Endothelial cell of umbilical vein (primary cell): Measurements from ENCODE around the gene LBR. TPM values are rescaled to one million over a fixed set of nuclear protein-coding genes. Genes with fewer than 3 reads are reported as not detected.

Source experiments
- BruUV-seq: library from RNA; stranded (reverse); fragments of 400-500 nt; replicated peaks from 2 replicates; lab custom pipeline; 2021; lab: Mats Ljungman, UMichigan
- CTCF ChIA-PET: fragments of 300-600, 350-600 bp; sonication (Branson Sonifier 250); formaldehyde crosslinking; loops from one replicate; lab custom pipeline; 2021; ENCODE audit warnings: antibody characterized with exemption, inconsistent platforms; lab: Charles Lee
- POLR2A ChIA-PET: fragments of 300-600, 350-600 bp; sonication (Branson Sonifier 250); formaldehyde crosslinking; loops from one replicate; lab custom pipeline; 2021; ENCODE audit warnings: antibody characterized with exemption, inconsistent platforms; lab: Charles Lee
- DNase-seq: peaks from one replicate; pipeline ENCODE4 v3.0.0-alpha.2; 2011; ENCODE audit warnings: low read depth, low spot score
- FAIRE-seq: peaks from 2 replicates; lab custom pipeline; 2011; peaks lifted over from hg19 to GRCh38; lab: Jason Lieb, UNC
- H2AFZ ChIP-seq: 2 replicates; pipeline ENCODE4 v1.6.0; 2012; ENCODE audit warnings: low read depth, low read length, control low read depth, inconsistent platforms
- H3K27ac ChIP-seq: 2 replicates; pipeline ENCODE4 v1.5.1; 2011; ENCODE audit warnings: low read depth, mild to moderate bottlenecking, control low read depth, low read length, moderate library complexity; ENCODE audit not compliant: insufficient read depth
- H3K27me3 ChIP-seq, 2 experiments: 2 replicates each; pipeline versions ENCODE4 v1.6.0 to v1.6.1; 2011; ENCODE audit warnings: low read length in 2 of 2, mixed read lengths in 1 of 2; ENCODE audit not compliant: control insufficient read depth in 2 of 2, insufficient read depth in 2 of 2
- H3K36me3 ChIP-seq, 2 experiments: 2 replicates in 1 of 2; 3 replicates in 1 of 2; pipeline ENCODE4 v1.5.1; 2011; ENCODE audit warnings: low read length in 2 of 2, mild to moderate bottlenecking in 1 of 2, moderate library complexity in 1 of 2; ENCODE audit not compliant: control insufficient read depth in 2 of 2, insufficient read depth in 2 of 2; ENCODE audit errors: extremely low read depth in 1 of 2
- H3K4me1 ChIP-seq: 3 replicates; pipeline ENCODE4 v1.5.1; 2011; ENCODE audit warnings: mild to moderate bottlenecking, low read length; ENCODE audit not compliant: control insufficient read depth, insufficient read depth; ENCODE audit errors: extremely low read depth
- H3K4me2 ChIP-seq: 2 replicates; pipeline ENCODE4 v1.6.1; 2011; ENCODE audit warnings: low read length, control low read depth, mixed read lengths; ENCODE audit not compliant: insufficient read depth
- H3K4me3 ChIP-seq, 3 experiments: fragments of 200-600 bp in 1 of 3; sonication (generic), shearing (Covaris generic) in 1 of 3; replicated peaks in 1 of 3; 2 replicates each; pipeline ENCODE4 v1.5.1; 2011 to 2016; ENCODE audit warnings: control low read depth in 3 of 3, low read length in 3 of 3, mild to moderate bottlenecking in 2 of 3, inconsistent platforms in 1 of 3, low read depth in 1 of 3, moderate library complexity in 1 of 3; ENCODE audit not compliant: insufficient read depth in 1 of 3
- H3K79me2 ChIP-seq: 2 replicates; pipeline ENCODE4 v1.6.0; 2012; ENCODE audit warnings: low read length, inconsistent platforms; ENCODE audit not compliant: control insufficient read depth, insufficient read depth
- H3K9ac ChIP-seq: replicated peaks from 2 replicates; pipeline ENCODE3; 2011; ENCODE audit warnings: low read length, control low read depth; ENCODE audit not compliant: insufficient read depth; ENCODE audit errors: extremely low read depth
- H3K9me1 ChIP-seq: replicated peaks from 3 replicates; pipeline ENCODE4 v1.6.0; 2011; ENCODE audit warnings: mild to moderate bottlenecking, low read length; ENCODE audit not compliant: control insufficient read depth, insufficient read depth; ENCODE audit errors: extremely low read depth
- H3K9me3 ChIP-seq: replicated peaks from 2 replicates; pipeline ENCODE4 v1.5.1; 2012; ENCODE audit warnings: low read length, inconsistent platforms; ENCODE audit not compliant: control insufficient read depth, insufficient read depth
- H4K20me1 ChIP-seq: replicated peaks from 2 replicates; pipeline ENCODE3; 2011; ENCODE audit warnings: mild to moderate bottlenecking, low read length; ENCODE audit not compliant: control insufficient read depth, insufficient read depth; ENCODE audit errors: extremely low read depth
- EZH2 ChIP-seq: IDR thresholded peaks from 2 replicates; pipeline ENCODE4 v1.6.1; 2012; ENCODE audit warnings: borderline replicate concordance, low read depth, mild to moderate bottlenecking, moderate library complexity, low read length, inconsistent platforms; ENCODE audit not compliant: severe bottlenecking
- FOS ChIP-seq: IDR thresholded peaks from 2 replicates; pipeline ENCODE4 v1.6.1; 2011; ENCODE audit warnings: mild to moderate bottlenecking, low read length, moderate library complexity, borderline replicate concordance; ENCODE audit not compliant: insufficient read depth
- GATA2 ChIP-seq: IDR thresholded peaks from 2 replicates; pipeline ENCODE4 v1.7.0; 2011; ENCODE audit warnings: low read depth, mild to moderate bottlenecking, moderate library complexity, mixed read lengths, low read length; ENCODE audit not compliant: insufficient read length, insufficient read depth
- JUN ChIP-seq: IDR thresholded peaks from 2 replicates; pipeline ENCODE4 v1.6.1; 2011; ENCODE audit warnings: borderline replicate concordance, low read depth; ENCODE audit not compliant: insufficient read length, insufficient read depth
- MYC ChIP-seq: IDR thresholded peaks from one replicate; pipeline ENCODE4 v1.6.1; 2011; ENCODE audit warnings: mild to moderate bottlenecking, low read depth, low read length
- POLR2A ChIP-seq: IDR thresholded peaks from 2 replicates; pipeline ENCODE4 v1.6.1; 2012; ENCODE audit warnings: low read depth, mild to moderate bottlenecking, control low read depth, low read length
- POLR2AphosphoS5 ChIP-seq: IDR thresholded peaks from 2 replicates; pipeline ENCODE4 v1.6.1; 2012; ENCODE audit warnings: low read depth, mild to moderate bottlenecking, control low read depth, low read length, moderate library complexity; ENCODE audit not compliant: insufficient read depth
- dilution Hi-C: fragments of 300-500 bp; cut with MboI; formaldehyde crosslinking; loops from one replicate; pipeline ENCODE4 v1.15.0; 2019; ENCODE audit warnings: low sequenced_read_pairs; ENCODE audit not compliant: extremely low pct_ligation_motif_present
- intact Hi-C: fragments of 100-400 bp; cut with micrococcal nuclease; formaldehyde crosslinking; loops from one replicate; pipeline ENCODE4 v1.10.0; 2022
- polyA plus RNA-seq, 4 experiments: library from polyadenylated mRNA; depleted of rRNA in 3 of 4; stranded (reverse) in 3 of 4; unstranded in 1 of 4; fragments of >200 nt; gene quantifications; 2 replicates each; pipeline versions ENCODE4 v1.2.1 to v1.2.3, GENCODE V29; 2011 to 2012; ENCODE audit warnings: missing spikeins in 1 of 4
- total RNA-seq: library from RNA; stranded (reverse); gene quantifications from 2 replicates; pipeline ENCODE4 v1.2.3, GENCODE V29; 2021
- TF ChIP-seq, protein P1 (sequence below), 2 donors: IDR thresholded peaks; 1 replicate in 1 of 2; 2 replicates in 1 of 2; pipeline ENCODE4 v1.5.1; 2011; ENCODE audit warnings: low read length in 2 of 2, mild to moderate bottlenecking in 2 of 2, moderate library complexity in 2 of 2, control low read depth in 1 of 2, inconsistent platforms in 1 of 2, low read depth in 1 of 2; ENCODE audit not compliant: insufficient read depth in 1 of 2; ENCODE audit errors: extremely low read depth in 1 of 2
- TF ChIP-seq, protein P2 (sequence below): IDR thresholded peaks from 2 replicates; pipeline ENCODE4 v1.6.1; 2011; ENCODE audit not compliant: insufficient read depth, insufficient read length

The LBR gene
- total and polyA plus RNA-seq, 2 donors (not counting 3 experiments of a cell fraction or from before 2014, with no cell fraction given) = 53.9 to 119 TPM

DNA sequence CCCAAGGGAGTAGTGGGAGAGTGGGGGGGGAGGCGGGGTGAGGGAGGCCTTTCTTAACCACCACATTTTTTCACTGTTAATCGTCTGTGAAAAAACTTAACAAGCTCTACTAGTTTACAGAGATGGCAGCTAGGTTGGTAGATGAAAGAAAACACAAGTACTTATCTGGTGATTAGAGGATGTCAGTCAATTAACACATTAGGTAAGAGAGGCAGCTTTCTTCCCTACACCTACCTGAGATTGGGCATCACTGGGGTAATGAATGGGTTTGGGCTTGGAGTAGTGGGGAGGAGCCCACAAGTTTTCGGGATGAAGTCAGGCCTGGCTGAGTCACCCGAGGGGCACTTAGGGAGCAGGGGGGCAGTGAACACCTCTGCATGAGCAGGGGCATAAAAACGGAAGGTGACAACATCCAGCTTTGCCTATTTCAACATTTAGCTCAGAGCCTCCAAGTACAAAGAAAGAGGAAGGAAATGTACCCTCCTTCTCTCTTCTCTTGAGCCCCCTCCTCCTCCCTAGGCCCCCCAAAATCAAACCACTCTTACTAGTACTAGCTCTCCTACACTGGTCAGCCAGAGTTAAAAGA lies 2.5 kb downstream of the LBR start:
- Histone ChIP-seq H3K27me3 (no peaks in the 10 kb centered on the region), H3K27ac (no peak overlapping the region), H3K36me3 (peaks cover 0 to 3% of the 10 kb centered on the region in 2 experiments), H3K4me1 (peaks cover 53% of the 10 kb centered on the region), H3K4me3 (peak overlapping the region in 1 of 3 experiments; percentile 68), H3K79me2 (peaks cover 65% of the 10 kb centered on the region), H2AFZ (no peak overlapping the region), H3K9ac (no peak overlapping the region), H3K9me3 (no peaks in the 10 kb centered on the region), H3K4me2 (peak overlapping the region; percentile 91), H3K9me1 (no peaks in the 10 kb centered on the region), H4K20me1 (peaks cover 4% of the 10 kb centered on the region)
- no peak for TF ChIP-seq MYC
- no peak for TF ChIP-seq POLR2AphosphoS5
- TF ChIP-seq JUN = no peak
- no peak for TF ChIP-seq FOS
- TF ChIP-seq, protein P1, sequence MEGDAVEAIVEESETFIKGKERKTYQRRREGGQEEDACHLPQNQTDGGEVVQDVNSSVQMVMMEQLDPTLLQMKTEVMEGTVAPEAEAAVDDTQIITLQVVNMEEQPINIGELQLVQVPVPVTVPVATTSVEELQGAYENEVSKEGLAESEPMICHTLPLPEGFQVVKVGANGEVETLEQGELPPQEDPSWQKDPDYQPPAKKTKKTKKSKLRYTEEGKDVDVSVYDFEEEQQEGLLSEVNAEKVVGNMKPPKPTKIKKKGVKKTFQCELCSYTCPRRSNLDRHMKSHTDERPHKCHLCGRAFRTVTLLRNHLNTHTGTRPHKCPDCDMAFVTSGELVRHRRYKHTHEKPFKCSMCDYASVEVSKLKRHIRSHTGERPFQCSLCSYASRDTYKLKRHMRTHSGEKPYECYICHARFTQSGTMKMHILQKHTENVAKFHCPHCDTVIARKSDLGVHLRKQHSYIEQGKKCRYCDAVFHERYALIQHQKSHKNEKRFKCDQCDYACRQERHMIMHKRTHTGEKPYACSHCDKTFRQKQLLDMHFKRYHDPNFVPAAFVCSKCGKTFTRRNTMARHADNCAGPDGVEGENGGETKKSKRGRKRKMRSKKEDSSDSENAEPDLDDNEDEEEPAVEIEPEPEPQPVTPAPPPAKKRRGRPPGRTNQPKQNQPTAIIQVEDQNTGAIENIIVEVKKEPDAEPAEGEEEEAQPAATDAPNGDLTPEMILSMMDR (IDR thresholded peaks at IDR 0.05; ENCODE audit: extremely low read depth in 1 of 2, insufficient read depth in 1 of 2, low read depth in 1 of 2, low read length in 2 of 2) = no peak
- TF ChIP-seq GATA2 = no peak
- no peak for TF ChIP-seq EZH2
- TF ChIP-seq, protein P2, sequence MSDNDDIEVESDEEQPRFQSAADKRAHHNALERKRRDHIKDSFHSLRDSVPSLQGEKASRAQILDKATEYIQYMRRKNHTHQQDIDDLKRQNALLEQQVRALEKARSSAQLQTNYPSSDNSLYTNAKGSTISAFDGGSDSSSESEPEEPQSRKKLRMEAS = no peak
- TF ChIP-seq POLR2A = no peak
- DNase-seq (no peak), FAIRE-seq (no peak)
- dilution Hi-C loops = no loop called here
- intact Hi-C loops = loop anchor here (5.0 kb wide), 3 partner anchors 108 to 1593 kb away; partner anchors contain the start of gene H3-3A
- CTCF ChIA-PET = interaction anchor here (1.0 to 1.6 kb wide), 3 partner anchors 16 to 49 kb away, joined by 3 to 6 read pairs (median 3); no protein-coding TSS in a partner anchor
- POLR2A ChIA-PET = interaction anchor here (1.0 kb wide), 1 partner anchor 574 kb away, joined by 4 read pairs; the partner anchor contains the start of gene SDE2
- no TSS peak for BruUV-seq
